IMR-90 (cell line): ENCODE results near the gene RBKS. TPM values are rescaled to one million over a fixed set of nuclear protein-coding genes. Genes with fewer than 3 reads are reported as not detected.

Experiments used
- ATAC-seq: fragments of 200-7000 bp; cut with Tn5 transposase; 2 replicates; pipeline ENCODE4 v1.9.1; 2020; ENCODE audit warnings: low read depth, mild to moderate bottlenecking, moderate library complexity
- BruUV-seq: library from RNA; stranded (reverse); fragments of 400-500 nt; replicated peaks from 2 replicates; lab custom pipeline; 2021; lab: Mats Ljungman, UMichigan
- CTCF ChIA-PET: fragments of 300-600 bp; formaldehyde crosslinking; extraction: SDS; loops from one replicate; lab custom pipeline; 2021; ENCODE audit warnings: antibody characterized with exemption; lab: Yijun Ruan, JAX
- POLR2A ChIA-PET: fragments of 300-600 bp; sonication (Branson Sonifier 250); formaldehyde crosslinking; loops from one replicate; lab custom pipeline; 2022; ENCODE audit warnings: antibody characterized with exemption; ENCODE audit not compliant: unreplicated experiment; lab: Charles Lee
- DNase-seq: peaks from one replicate; pipeline ENCODE4 v3.0.0; 2013
- H2AFZ ChIP-seq: replicated peaks from 2 replicates; pipeline ENCODE3; 2013; ENCODE audit warnings: low read length, mild to moderate bottlenecking; ENCODE audit not compliant: poor library complexity
- H2AK5ac ChIP-seq: 2 replicates; pipeline ENCODE4 v1.6.1; 2013; ENCODE audit warnings: low read depth, low read length, inconsistent platforms
- H2AK9ac ChIP-seq: replicated peaks from 2 replicates; pipeline ENCODE3; 2013; ENCODE audit warnings: mild to moderate bottlenecking, low read depth, low read length, moderate library complexity; ENCODE audit not compliant: poor library complexity
- H2BK120ac ChIP-seq: 2 replicates; pipeline ENCODE4 v1.6.1; 2013; ENCODE audit warnings: low read depth, low read length, inconsistent platforms
- H2BK15ac ChIP-seq: 3 replicates; pipeline ENCODE4 v1.6.1; 2013; ENCODE audit warnings: low read depth, low read length, inconsistent platforms
- H2BK20ac ChIP-seq: 2 replicates; pipeline ENCODE4 v1.6.1; 2013; ENCODE audit warnings: low read depth, mild to moderate bottlenecking, inconsistent platforms, low read length, moderate library complexity
- H2BK5ac ChIP-seq: 2 replicates; pipeline ENCODE4 v1.6.1; 2013; ENCODE audit warnings: mild to moderate bottlenecking, low read depth, low read length, inconsistent platforms; ENCODE audit not compliant: poor library complexity, severe bottlenecking
- H3K14ac ChIP-seq: replicated peaks from 2 replicates; pipeline ENCODE4 v1.6.1; 2013; ENCODE audit warnings: low read depth, low read length, inconsistent platforms
- H3K18ac ChIP-seq: 2 replicates; pipeline ENCODE4 v1.6.1; 2013; ENCODE audit warnings: low read depth, low read length, control low read depth
- H3K23ac ChIP-seq: 2 replicates; pipeline ENCODE4 v1.6.1; 2013; ENCODE audit warnings: low read depth, low read length, inconsistent platforms
- H3K27ac ChIP-seq: 2 replicates; pipeline ENCODE4 v1.5.1; 2013; ENCODE audit warnings: mild to moderate bottlenecking, control low read depth, low read length; ENCODE audit not compliant: insufficient read depth
- H3K27me3 ChIP-seq: 2 replicates; pipeline ENCODE4 v1.6.1; 2013; ENCODE audit warnings: low read length; ENCODE audit not compliant: control insufficient read depth, insufficient read depth
- H3K36me3 ChIP-seq: 2 replicates; pipeline ENCODE4 v1.6.1; 2013; ENCODE audit warnings: low read length, mixed read lengths; ENCODE audit not compliant: control insufficient read depth, insufficient read depth
- H3K4ac ChIP-seq: 2 replicates; pipeline ENCODE4 v1.6.1; 2013; ENCODE audit warnings: low read depth, low read length, inconsistent platforms
- H3K4me1 ChIP-seq: 2 replicates; pipeline ENCODE4 v1.6.1; 2013; ENCODE audit warnings: low read length, mixed read lengths; ENCODE audit not compliant: control insufficient read depth, insufficient read depth
- H3K4me2 ChIP-seq: 2 replicates; pipeline ENCODE4 v1.6.1; 2013; ENCODE audit warnings: low read depth, mild to moderate bottlenecking, control low read depth, low read length, moderate library complexity
- H3K4me3 ChIP-seq: 2 replicates; pipeline ENCODE4 v1.5.1; 2013; ENCODE audit warnings: low read depth, mild to moderate bottlenecking, control low read depth, low read length, moderate library complexity; ENCODE audit not compliant: insufficient read depth
- H3K56ac ChIP-seq: 2 replicates; pipeline ENCODE4 v1.6.1; 2013; ENCODE audit warnings: low read length, inconsistent platforms; ENCODE audit not compliant: insufficient read depth; ENCODE audit errors: extremely low read depth
- H3K79me1 ChIP-seq, 2 experiments: 2 replicates each; pipeline ENCODE4 v1.6.1; 2013; ENCODE audit warnings: low read length in 2 of 2, inconsistent platforms in 1 of 2, low read depth in 1 of 2
- H3K9ac ChIP-seq: 2 replicates; pipeline ENCODE4 v1.6.1; 2013; ENCODE audit warnings: low read depth, low read length, control low read depth
- H3K9me1 ChIP-seq: 2 replicates; pipeline ENCODE4 v1.6.1; 2013; ENCODE audit warnings: low read length, inconsistent platforms; ENCODE audit not compliant: insufficient read depth
- H3K9me3 ChIP-seq: 2 replicates; pipeline ENCODE4 v1.6.1; 2013; ENCODE audit warnings: low read length; ENCODE audit not compliant: control insufficient read depth, insufficient read depth
- H4K20me1 ChIP-seq: 2 replicates; pipeline ENCODE4 v1.6.1; 2013; ENCODE audit warnings: low read length, inconsistent platforms; ENCODE audit not compliant: insufficient read depth
- H4K5ac ChIP-seq: 2 replicates; pipeline ENCODE4 v1.6.1; 2013; ENCODE audit warnings: mild to moderate bottlenecking, low read depth, low read length, control low read depth
- H4K8ac ChIP-seq, 2 experiments: 2 replicates each; pipeline ENCODE4 v1.6.1; 2013; ENCODE audit warnings: low read depth in 2 of 2, low read length in 2 of 2, control low read depth in 1 of 2, inconsistent platforms in 1 of 2
- H4K91ac ChIP-seq: 2 replicates; pipeline ENCODE4 v1.6.1; 2013; ENCODE audit warnings: low read depth, low read length, inconsistent platforms; ENCODE audit not compliant: insufficient read depth
- BHLHE40 ChIP-seq: fragments of 150-350 bp; IDR thresholded peaks from 2 replicates; pipeline ENCODE4 v1.6.1; 2016; ENCODE audit warnings: mild to moderate bottlenecking, low read depth, low read length
- CEBPB ChIP-seq: IDR thresholded peaks from 2 replicates; pipeline ENCODE4 v1.6.1; 2012; ENCODE audit warnings: low read depth, low read length, improper control_type of control experiment
- CHD1 ChIP-seq: IDR thresholded peaks from 2 replicates; pipeline ENCODE4 v1.6.1; 2012; ENCODE audit warnings: low read depth, low read length, improper control_type of control experiment
- MAFK ChIP-seq: IDR thresholded peaks from 2 replicates; pipeline ENCODE4 v1.6.1; 2012; ENCODE audit warnings: low read depth, low read length, improper control_type of control experiment
- MAZ ChIP-seq: IDR thresholded peaks from 2 replicates; pipeline ENCODE4 v1.6.1; 2012; ENCODE audit warnings: low read depth, mild to moderate bottlenecking, low read length, improper control_type of control experiment, moderate library complexity, borderline replicate concordance
- MXI1 ChIP-seq: IDR thresholded peaks from 2 replicates; pipeline ENCODE4 v1.6.1; 2012; ENCODE audit warnings: low read depth, mild to moderate bottlenecking, low read length, moderate library complexity, borderline replicate concordance
- NFE2L2 ChIP-seq: fragments of 150-350 bp; IDR thresholded peaks from 2 replicates; pipeline ENCODE4 v1.6.1; 2016; ENCODE audit warnings: low read depth, mild to moderate bottlenecking, low read length
- RAD21 ChIP-seq: IDR thresholded peaks from 2 replicates; pipeline ENCODE4 v1.6.1; 2012; ENCODE audit warnings: low read length, improper control_type of control experiment
- RCOR1 ChIP-seq: IDR thresholded peaks from 2 replicates; pipeline ENCODE4 v1.6.1; 2012; ENCODE audit warnings: mild to moderate bottlenecking, low read length, improper control_type of control experiment; ENCODE audit not compliant: insufficient replicate concordance
- RFX5 ChIP-seq: IDR thresholded peaks from 2 replicates; pipeline ENCODE4 v1.8.0; 2012; ENCODE audit warnings: low read depth, mild to moderate bottlenecking, low read length, moderate library complexity
- SMC3 ChIP-seq: fragments of 150-350 bp; IDR thresholded peaks from 2 replicates; pipeline ENCODE4 v1.6.1; 2016; ENCODE audit warnings: low read depth, mild to moderate bottlenecking, antibody characterized with exemption, low read length, moderate library complexity
- WGBS, 2 experiments: methylation state at CpG; one replicate each; pipeline versions ENCODE4 v1.1.5 to v1.1.7; 2013; ENCODE audit warnings: missing lambda C conversion rate in 2 of 2; ENCODE audit not compliant: insufficient read length in 1 of 2; ENCODE audit errors: extremely low coverage in 2 of 2; 5-methylcytosine and 5-hydroxymethylcytosine counted together
- dilution Hi-C: fragments of 300-500 bp; cut with HindIII; formaldehyde crosslinking; loops from one replicate; pipeline ENCODE4 v1.14.3; 2018; ENCODE audit warnings: low sequenced_read_pairs; ENCODE audit not compliant: unreplicated experiment
- in situ Hi-C: fragments of 300-500 bp; cut with MboI; formaldehyde crosslinking; loops from 3 replicates; pipeline ENCODE4 v1.14.3; 2019; ENCODE audit warnings: low sequenced_read_pairs, inconsistent platforms, mixed read lengths
- intact Hi-C: fragments of 100-400 bp; cut with micrococcal nuclease; formaldehyde crosslinking; loops from 2 replicates; pipeline ENCODE4 v1.10.0; 2022
- polyA plus RNA-seq, 3 experiments: library from polyadenylated mRNA; depleted of rRNA; stranded (reverse); fragments of >200 nt; gene quantifications; 2 replicates each; pipeline ENCODE4 v1.2.3, GENCODE V29; 2012; ENCODE audit warnings: low replicate concordance in 1 of 3
- total RNA-seq: library from RNA; depleted of rRNA; stranded (reverse); fragments of >200 nt; gene quantifications from 2 replicates; pipeline ENCODE4 v1.2.3, GENCODE V29; 2012
- TF ChIP-seq, protein P1 (sequence below): conservative IDR thresholded peaks from 2 replicates; pipeline ENCODE4 v1.5.1; 2012; ENCODE audit warnings: mild to moderate bottlenecking, low read depth, low read length, improper control_type of control experiment
- TF ChIP-seq, protein P2 (sequence below): fragments of 150-350 bp; IDR thresholded peaks from 2 replicates; pipeline ENCODE4 v1.6.1; 2016; ENCODE audit warnings: low read depth, mild to moderate bottlenecking, low read length, moderate library complexity, borderline replicate concordance

The RBKS gene
- total and polyA plus RNA-seq, 2 of the 4 experiments (the other 2 are of a cell fraction), result 1.1 to 1.4 TPM

GRCh38 chr2:27925766-27926472 lies 35.7 kb upstream of the RBKS start (continued):
- no peak for TF ChIP-seq CEBPB

GRCh38 chr2:27922842-27923241 lies 32.7 kb upstream of the RBKS start:
- Histone ChIP-seq H4K91ac (no peak overlapping the region), H2BK20ac (no peak overlapping the region), H3K23ac (no peak overlapping the region), H2BK5ac (no peak overlapping the region), H3K4me2 (no peak overlapping the region), H3K27ac (no peak overlapping the region), H2AFZ (no peak overlapping the region), H2AK9ac (no peak overlapping the region), H3K14ac (no peak overlapping the region), H3K4me3 (no peak overlapping the region), H3K36me3 (peaks cover 2% of the 10 kb centered on the region; the same call in 1 of the 2 replicates), H4K20me1 (no peaks in the 10 kb centered on the region), H3K18ac (no peak overlapping the region), H3K4ac (no peak overlapping the region), H2AK5ac (no peak overlapping the region), H3K9ac (no peak overlapping the region), H3K4me1 (no peaks in the 10 kb centered on the region), H3K9me1 (0 out of 2 replicates have a peak, but pooled peaks cover 3% of the 10 kb centered on the region), H4K5ac (no peak overlapping the region), H3K27me3 (no peaks in the 10 kb centered on the region), H3K79me1 (peaks cover 0 to 2% of the 10 kb centered on the region in 2 experiments; a peak in 1 of 4 replicates), H2BK15ac (no peak overlapping the region), H3K9me3 (no peaks in the 10 kb centered on the region), H2BK120ac (no peak overlapping the region), H4K8ac (no peak overlapping the region), H3K56ac (no peak overlapping the region)
- CTCF ChIA-PET, result no interaction called here
- POLR2A ChIA-PET, result no interaction called here
- BruUV-seq, result no TSS peak
- no peak for ATAC-seq
- WGBS, 2 experiments, result no CpG with 5 or more reads among the region's 1 CpG
- no peak for DNase-seq
- in situ Hi-C loops, result no loop called here
- dilution Hi-C loops, result no loop called here
- intact Hi-C loops, result no loop called here
- TF ChIP-seq, protein P1, sequence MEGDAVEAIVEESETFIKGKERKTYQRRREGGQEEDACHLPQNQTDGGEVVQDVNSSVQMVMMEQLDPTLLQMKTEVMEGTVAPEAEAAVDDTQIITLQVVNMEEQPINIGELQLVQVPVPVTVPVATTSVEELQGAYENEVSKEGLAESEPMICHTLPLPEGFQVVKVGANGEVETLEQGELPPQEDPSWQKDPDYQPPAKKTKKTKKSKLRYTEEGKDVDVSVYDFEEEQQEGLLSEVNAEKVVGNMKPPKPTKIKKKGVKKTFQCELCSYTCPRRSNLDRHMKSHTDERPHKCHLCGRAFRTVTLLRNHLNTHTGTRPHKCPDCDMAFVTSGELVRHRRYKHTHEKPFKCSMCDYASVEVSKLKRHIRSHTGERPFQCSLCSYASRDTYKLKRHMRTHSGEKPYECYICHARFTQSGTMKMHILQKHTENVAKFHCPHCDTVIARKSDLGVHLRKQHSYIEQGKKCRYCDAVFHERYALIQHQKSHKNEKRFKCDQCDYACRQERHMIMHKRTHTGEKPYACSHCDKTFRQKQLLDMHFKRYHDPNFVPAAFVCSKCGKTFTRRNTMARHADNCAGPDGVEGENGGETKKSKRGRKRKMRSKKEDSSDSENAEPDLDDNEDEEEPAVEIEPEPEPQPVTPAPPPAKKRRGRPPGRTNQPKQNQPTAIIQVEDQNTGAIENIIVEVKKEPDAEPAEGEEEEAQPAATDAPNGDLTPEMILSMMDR, result no peak
- no peak for TF ChIP-seq NFE2L2
- TF ChIP-seq RAD21, result no peak
- no peak for TF ChIP-seq SMC3
- TF ChIP-seq, protein P2, sequence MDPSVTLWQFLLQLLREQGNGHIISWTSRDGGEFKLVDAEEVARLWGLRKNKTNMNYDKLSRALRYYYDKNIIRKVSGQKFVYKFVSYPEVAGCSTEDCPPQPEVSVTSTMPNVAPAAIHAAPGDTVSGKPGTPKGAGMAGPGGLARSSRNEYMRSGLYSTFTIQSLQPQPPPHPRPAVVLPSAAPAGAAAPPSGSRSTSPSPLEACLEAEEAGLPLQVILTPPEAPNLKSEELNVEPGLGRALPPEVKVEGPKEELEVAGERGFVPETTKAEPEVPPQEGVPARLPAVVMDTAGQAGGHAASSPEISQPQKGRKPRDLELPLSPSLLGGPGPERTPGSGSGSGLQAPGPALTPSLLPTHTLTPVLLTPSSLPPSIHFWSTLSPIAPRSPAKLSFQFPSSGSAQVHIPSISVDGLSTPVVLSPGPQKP, result no peak
- no peak for TF ChIP-seq MAZ
- no peak for TF ChIP-seq BHLHE40
- no peak for TF ChIP-seq RCOR1
- TF ChIP-seq CHD1, result no peak
- TF ChIP-seq MXI1, result no peak
- TF ChIP-seq MAFK, result no peak
- TF ChIP-seq RFX5, result no peak
